Measurements from ENCODE around the gene B3GALNT2.

Gene B3GALNT2

GRCh38 chr1:235450886-235451483, 53.3 kb downstream of the B3GALNT2 start:
- DNase-seq: no peak

GRCh38 chr1:235450433-235450832, 53.8 kb downstream of the B3GALNT2 start:
- DNase-seq: no peak

- no peak for DNase-seq
Observed at GRCh38 chr1:235448616-235449015, 55.6 kb downstream of the B3GALNT2 start.

- no peak for DNase-seq
Observed at GRCh38 chr1:235442788-235443429, 61.3 kb downstream of the B3GALNT2 start.

- no peak for DNase-seq
Observed at GRCh38 chr1:235441159-235441685, 63.0 kb downstream of the B3GALNT2 start.

GRCh38 chr1:235434001-235434400, 70.3 kb downstream of the B3GALNT2 start:
- no peak for DNase-seq

- DNase-seq: no peak
Observed at GRCh38 chr1:235430991-235431390, 73.3 kb downstream of the B3GALNT2 start.

- DNase-seq: no peak
Observed at GRCh38 chr1:235429143-235429542, 75.1 kb downstream of the B3GALNT2 start.

- DNase-seq: no peak
Observed at GRCh38 chr1:235427447-235427846, 76.8 kb downstream of the B3GALNT2 start.

- no peak for DNase-seq
Observed at GRCh38 chr1:235426680-235427079, 77.6 kb downstream of the B3GALNT2 start.

- no peak for DNase-seq
Observed at GRCh38 chr1:235426143-235426542, 78.1 kb downstream of the B3GALNT2 start.

- no peak for DNase-seq
Observed at GRCh38 chr1:235425357-235425756, 78.9 kb downstream of the B3GALNT2 start.

GRCh38 chr1:235424092-235424491, 80.2 kb downstream of the B3GALNT2 start:
- no peak for DNase-seq

- no peak for DNase-seq
Observed at GRCh38 chr1:235423214-235423652, 81.0 kb downstream of the B3GALNT2 start.

- DNase-seq: no peak
Observed at GRCh38 chr1:235421751-235422150, 82.5 kb downstream of the B3GALNT2 start.

GRCh38 chr1:235417086-235417697, 87.1 kb downstream of the B3GALNT2 start:
- DNase-seq: peak; percentile 51

GRCh38 chr1:235416662-235417049, 87.6 kb downstream of the B3GALNT2 start:
- no peak for DNase-seq

GRCh38 chr1:235415008-235415904, 89.0 kb downstream of the B3GALNT2 start:
- peak; percentile 24 for DNase-seq

GRCh38 chr1:235411489-235412486, 92.5 kb downstream of the B3GALNT2 start:
- no peak for DNase-seq

- DNase-seq: no peak
Observed at GRCh38 chr1:235410467-235410866, 93.8 kb downstream of the B3GALNT2 start.

GRCh38 chr1:235409042-235409820, 95.0 kb downstream of the B3GALNT2 start:
- no peak for DNase-seq

All from SHP77 treated with DMSO at 0.1 percent for 48 hours (cell line).